NCI-H128 (cell line): ENCODE results near the gene PKD1.

Source experiments
- DNase-seq: peaks from one replicate; lab custom pipeline; 2025; ENCODE audit not compliant: unreplicated experiment; lab: John Stamatoyannopoulos, UW

PKD1 gene

GRCh38 chr16:2090777-2091546, 44.7 kb downstream of the PKD1 start:
- no peak for DNase-seq

- no peak for DNase-seq
Observed at GRCh38 chr16:2090481-2090776, 45.3 kb downstream of the PKD1 start.

DNA sequence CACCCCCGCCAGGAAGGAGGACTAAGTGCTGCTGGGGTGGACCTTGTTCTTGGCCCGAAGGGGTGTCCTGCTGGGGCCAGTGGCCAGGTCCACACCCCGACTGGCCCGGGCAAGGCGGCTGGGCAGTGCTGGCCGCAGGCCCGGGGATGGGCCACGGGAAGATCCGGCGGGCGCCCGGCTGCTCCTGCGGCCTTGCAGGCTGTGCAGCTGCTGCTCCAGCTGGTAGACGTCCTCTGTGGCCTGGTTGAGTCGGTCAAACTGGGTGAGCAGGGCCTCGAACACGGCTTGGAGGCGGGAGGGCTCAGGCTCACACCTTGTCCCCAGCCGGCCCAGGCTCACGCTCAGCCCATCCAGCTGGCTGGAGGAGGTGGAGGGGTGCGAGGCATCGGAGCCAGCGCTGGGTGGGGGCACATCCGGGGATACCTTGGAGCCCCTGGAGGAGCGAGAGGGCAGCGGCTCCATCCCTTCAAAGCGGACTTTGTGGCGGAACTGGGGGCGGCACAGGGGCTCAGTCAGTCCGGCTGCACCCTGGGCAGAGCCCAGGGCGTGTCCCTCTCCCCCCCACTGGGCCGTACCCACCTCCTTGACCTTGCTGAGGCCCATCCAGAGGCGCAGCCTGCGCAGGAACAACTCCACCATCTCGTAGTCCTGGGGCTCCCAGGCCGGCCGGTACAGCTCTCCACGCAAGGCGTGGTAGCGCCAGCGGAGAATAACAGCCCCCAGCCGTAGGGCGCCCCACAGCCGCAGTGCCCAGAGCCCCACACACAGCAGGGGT, 45.8 kb downstream of the PKD1 start:
- no peak for DNase-seq

DNA sequence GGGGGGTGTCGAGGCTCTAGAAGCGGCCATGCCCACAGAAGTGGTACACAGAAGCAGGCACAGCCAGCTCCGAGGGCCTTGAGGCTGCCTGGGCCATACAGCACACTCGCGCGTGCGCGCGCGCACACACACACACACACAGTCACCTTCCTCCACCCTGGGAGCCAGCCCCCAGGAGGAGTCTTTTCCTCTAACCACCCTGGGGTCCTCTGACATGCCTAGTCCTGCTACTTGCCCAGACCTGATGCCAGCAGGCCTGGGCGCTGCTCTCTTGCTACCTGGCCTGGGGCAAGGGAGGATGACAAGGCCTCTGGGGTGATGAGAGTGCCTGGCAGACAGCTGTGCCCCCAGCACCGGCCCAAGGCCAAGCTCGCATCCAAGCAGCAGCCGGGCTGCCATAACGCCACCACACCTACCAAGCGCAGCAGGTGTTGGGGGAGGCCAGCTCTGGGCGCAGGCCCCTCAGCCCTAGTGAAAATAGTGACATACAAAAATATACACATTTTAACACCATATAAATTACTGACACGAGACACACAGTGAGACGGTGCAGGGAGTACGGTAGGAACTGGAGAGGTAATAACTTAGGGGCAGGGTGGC, 46.8 kb downstream of the PKD1 start:
- DNase-seq: no peak

GRCh38 chr16:2087748-2088631, 47.7 kb downstream of the PKD1 start:
- DNase-seq: no peak

GRCh38 chr16:2086812-2087747, 48.6 kb downstream of the PKD1 start:
- DNase-seq: no peak

- DNase-seq: no peak
Observed at GRCh38 chr16:2086106-2086742, 49.5 kb downstream of the PKD1 start.

GRCh38 chr16:2085669-2086068, 50.0 kb downstream of the PKD1 start:
- DNase-seq: no peak

DNA sequence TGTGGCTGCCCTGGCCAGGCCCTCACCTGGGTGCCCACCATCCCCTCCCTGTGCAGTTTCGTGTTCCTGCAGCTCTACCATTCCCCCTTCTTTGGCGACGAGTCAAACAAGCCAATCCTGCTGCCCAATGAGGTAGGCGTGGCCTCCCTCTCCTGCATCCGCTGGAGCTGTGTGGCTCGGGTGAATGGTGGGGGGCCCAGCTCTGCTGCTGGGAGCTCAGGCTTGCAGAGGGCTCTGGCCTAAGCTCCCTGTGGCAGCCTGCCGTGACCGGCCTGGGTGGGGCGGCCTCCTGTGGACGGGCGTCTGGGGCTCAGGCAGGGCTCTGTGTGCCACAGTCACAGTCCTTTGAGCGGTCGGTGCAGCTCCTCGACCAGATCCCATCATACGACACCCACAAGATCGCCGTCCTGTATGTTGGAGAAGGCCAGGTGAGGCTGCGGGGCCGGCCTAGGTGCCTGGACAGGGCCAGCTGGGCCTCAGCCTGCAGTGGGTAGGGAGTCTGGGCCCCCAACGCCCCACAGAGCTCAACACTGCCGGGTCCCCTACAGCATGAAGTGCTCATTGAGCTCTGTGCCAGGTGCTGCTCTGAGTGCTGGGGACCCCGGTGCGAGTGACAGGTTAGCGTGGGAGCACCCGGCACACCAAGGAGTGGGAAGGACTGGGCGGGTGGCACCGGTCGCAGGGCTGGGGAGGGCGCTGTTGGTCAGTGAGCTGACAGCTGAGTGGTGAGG, 50.6 kb downstream of the PKD1 start:
- DNase-seq: no peak

DNA sequence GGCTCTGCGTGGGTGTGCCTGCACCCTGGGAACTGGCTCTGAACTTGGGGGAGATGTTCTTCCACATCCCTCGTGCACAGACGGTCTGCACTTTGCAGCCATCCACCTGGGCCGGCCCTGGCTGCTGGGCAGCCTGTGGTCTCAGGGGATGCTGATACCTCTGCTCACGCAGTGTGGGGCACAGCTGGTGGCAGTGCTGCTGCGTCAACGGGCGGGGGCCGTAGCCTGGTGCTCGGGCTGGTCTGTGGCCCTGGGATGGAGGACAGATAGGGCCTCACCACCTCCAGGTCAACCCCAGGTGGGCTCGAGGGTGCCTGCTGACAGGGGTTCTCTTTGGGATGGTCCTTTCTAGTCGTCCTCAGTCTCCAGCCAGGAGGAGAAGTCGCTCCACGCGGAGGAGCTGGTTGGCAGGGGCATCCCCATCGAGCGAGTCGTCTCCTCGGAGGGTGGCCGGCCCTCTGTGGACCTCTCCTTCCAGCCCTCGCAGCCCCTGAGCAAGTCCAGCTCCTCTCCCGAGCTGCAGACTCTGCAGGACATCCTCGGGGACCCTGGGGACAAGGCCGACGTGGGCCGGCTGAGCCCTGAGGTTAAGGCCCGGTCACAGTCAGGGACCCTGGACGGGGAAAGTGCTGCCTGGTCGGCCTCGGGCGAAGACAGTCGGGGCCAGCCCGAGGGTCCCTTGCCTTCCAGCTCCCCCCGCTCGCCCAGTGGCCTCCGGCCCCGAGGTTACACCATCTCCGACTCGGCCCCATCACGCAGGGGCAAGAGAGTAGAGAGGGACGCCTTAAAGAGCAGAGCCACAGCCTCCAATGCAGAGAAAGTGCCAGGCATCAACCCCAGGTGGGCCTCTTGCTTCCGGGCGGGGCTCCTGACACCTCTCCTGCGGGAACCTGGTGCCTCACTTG, 51.6 kb downstream of the PKD1 start:
- DNase-seq: no peak

GRCh38 chr16:2083409-2083808, 52.3 kb downstream of the PKD1 start:
- no peak for DNase-seq

DNA sequence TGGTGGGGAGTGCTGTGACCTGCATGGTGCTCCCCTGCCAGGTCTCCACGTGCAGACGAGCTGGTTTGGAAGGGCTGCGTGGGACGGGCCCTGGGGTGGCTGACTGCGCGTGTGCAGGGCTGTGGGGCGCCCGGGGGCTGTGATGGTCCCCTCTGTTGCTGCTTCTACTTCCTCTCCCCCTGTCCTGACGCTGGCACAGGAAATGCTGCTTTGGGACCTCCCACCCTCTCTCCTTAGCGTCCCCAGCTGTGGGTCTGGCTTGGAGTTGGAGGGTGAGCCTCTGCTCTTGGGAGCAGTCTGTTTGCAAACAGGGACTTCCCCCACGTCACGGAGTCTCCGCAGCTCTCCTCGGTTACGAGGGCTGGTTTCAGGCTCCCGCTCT, 52.7 kb downstream of the PKD1 start:
- DNase-seq: no peak

- no peak for DNase-seq
Observed at GRCh38 chr16:2082171-2082982, 53.3 kb downstream of the PKD1 start.

GRCh38 chr16:2081201-2082084, 54.3 kb downstream of the PKD1 start:
- no peak for DNase-seq

DNA sequence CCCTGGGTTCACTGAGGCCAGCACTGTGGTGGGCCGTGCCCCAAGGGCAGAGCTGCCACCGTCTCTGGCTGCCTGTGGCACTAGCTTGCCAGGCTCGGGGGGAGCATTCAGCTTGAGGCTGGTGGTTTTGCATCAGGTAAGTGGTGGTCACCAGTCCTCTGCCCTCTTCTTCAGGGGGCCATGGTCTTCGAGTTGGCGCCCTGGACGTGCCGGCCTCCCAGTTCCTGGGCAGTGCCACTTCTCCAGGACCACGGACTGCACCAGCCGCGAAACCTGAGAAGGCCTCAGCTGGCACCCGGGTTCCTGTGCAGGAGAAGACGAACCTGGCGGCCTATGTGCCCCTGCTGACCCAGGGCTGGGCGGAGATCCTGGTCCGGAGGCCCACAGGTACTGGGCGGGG, 55.7 kb downstream of the PKD1 start:
- no peak for DNase-seq

GRCh38 chr16:2079311-2079800, 56.3 kb downstream of the PKD1 start:
- no peak for DNase-seq
